Immature natural killer cell (primary cell): ENCODE measurements around the gene LAMTOR2. TPM values are rescaled to one million over a fixed set of nuclear protein-coding genes. Genes with fewer than 3 reads are reported as not detected.
"Not testable (repeated sequence)": the region's sequence is repeated elsewhere in the genome, so short reads cannot be mapped to it uniquely, and the experiment has no call there.

Source experiments
- DNase-seq, 3 donors: peaks; one replicate each; pipeline ENCODE4 v3.0.0; 2022; ENCODE audit warnings: mixed read lengths in 1 of 3
- H3K27ac Mint-ChIP-seq, 6 donors: one replicate each; pipeline ENCODE4 v1.8.0; 2020; ENCODE audit warnings: mixed read lengths in 6 of 6, mild to moderate bottlenecking in 5 of 6, inconsistent platforms in 4 of 6, moderate library complexity in 3 of 6
- H3K27me3 Mint-ChIP-seq, 3 donors: one replicate each; pipeline ENCODE4 v1.8.0; 2020 to 2021; ENCODE audit warnings: low read depth in 3 of 3, mild to moderate bottlenecking in 3 of 3, mixed read lengths in 3 of 3, moderate library complexity in 3 of 3, inconsistent platforms in 1 of 3
- H3K36me3 Mint-ChIP-seq, 3 donors: one replicate each; pipeline ENCODE4 v1.8.0; 2020; ENCODE audit warnings: mixed read lengths in 3 of 3, inconsistent platforms in 2 of 3, mild to moderate bottlenecking in 2 of 3
- H3K4me1 Mint-ChIP-seq, 2 donors: one replicate each; pipeline ENCODE4 v1.8.0; 2020; ENCODE audit warnings: inconsistent platforms in 2 of 2, mild to moderate bottlenecking in 2 of 2, mixed read lengths in 2 of 2, moderate library complexity in 1 of 2
- H3K4me3 Mint-ChIP-seq, 5 donors: one replicate each; pipeline ENCODE4 v1.8.0; 2020; ENCODE audit warnings: mild to moderate bottlenecking in 5 of 5, mixed read lengths in 5 of 5, inconsistent platforms in 3 of 5, moderate library complexity in 3 of 5
- H3K9me3 Mint-ChIP-seq, 6 donors: one replicate each; pipeline ENCODE4 v1.8.0; 2020; ENCODE audit warnings: mild to moderate bottlenecking in 6 of 6, mixed read lengths in 6 of 6, inconsistent platforms in 4 of 6, moderate library complexity in 3 of 6
- polyA plus RNA-seq, 3 donors: library from polyadenylated mRNA; unstranded; fragments of 300-500 nt; fragmentation: Illumina TruSeq; gene quantifications; one replicate each; pipeline ENCODE4 v1.2.3, GENCODE V29; 2021

Gene LAMTOR2
- polyA plus RNA-seq, 3 donors from 2014 or later, result 144 to 204 (median 160) TPM

DNA sequence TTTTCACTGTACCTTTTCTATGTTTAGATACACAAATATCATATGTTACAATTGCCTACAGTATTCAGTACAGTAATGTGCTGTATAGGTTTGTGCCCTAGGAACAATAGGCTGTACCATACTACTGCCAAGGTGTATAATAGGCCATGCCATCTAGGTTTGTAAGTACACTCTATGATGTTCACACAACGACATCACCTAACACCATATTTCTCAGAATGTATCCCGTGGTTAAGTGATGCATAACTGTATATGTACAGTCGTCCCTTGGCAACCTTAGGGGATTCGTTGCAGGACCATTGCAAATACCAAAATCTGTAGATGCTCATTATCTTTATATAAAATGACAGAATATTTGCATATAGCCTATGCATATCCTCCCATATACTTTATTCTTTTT lies 28.0 kb upstream of the LAMTOR2 start:
- Mint-ChIP-seq H3K4me1 (peaks cover 0 to 1% of the 10 kb centered on the region in 2 donors), H3K27ac (no peak overlapping the region), H3K27me3 (peaks cover 3 to 6% (median 3%) of the 10 kb centered on the region in 3 donors), H3K4me3 (no peak overlapping the region), H3K9me3 (no peaks in the 10 kb centered on the region), H3K36me3 (no peaks in the 10 kb centered on the region)
- DNase-seq, result no peak

DNA sequence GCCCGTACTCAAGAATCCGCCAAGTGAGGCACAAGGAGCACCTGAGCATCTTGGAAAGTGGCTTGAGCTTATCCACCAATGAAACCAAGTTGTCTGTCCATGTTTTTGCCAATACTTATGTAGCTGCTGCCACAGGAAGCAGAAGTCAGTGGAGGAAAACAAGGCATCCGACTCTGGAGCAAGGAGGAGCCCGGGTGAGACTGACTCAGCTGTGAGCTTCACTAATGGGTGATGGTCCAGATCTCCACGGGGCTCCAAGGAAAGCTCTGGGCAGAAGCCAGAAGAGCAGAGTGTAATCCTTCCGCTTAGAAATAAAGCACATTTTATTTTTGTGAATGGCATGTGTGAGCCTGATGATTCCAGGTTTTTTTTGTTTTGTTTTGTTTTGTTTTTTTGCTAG lies 21.6 kb upstream of the LAMTOR2 start:
- H3K4me1 Mint-ChIP-seq, result no peaks in the 10 kb centered on the region
- no peak overlapping the region for H3K27ac Mint-ChIP-seq
- H3K4me3 Mint-ChIP-seq, result no peak overlapping the region
- DNase-seq, result no peak
- H3K27me3 Mint-ChIP-seq, result peaks cover 0 to 6% (median 0%) of the 10 kb centered on the region in 3 donors
- H3K9me3 Mint-ChIP-seq, result no peaks in the 10 kb centered on the region
- H3K36me3 Mint-ChIP-seq, result peaks cover 0 to 15% (median 11%) of the 10 kb centered on the region in 3 donors

DNA sequence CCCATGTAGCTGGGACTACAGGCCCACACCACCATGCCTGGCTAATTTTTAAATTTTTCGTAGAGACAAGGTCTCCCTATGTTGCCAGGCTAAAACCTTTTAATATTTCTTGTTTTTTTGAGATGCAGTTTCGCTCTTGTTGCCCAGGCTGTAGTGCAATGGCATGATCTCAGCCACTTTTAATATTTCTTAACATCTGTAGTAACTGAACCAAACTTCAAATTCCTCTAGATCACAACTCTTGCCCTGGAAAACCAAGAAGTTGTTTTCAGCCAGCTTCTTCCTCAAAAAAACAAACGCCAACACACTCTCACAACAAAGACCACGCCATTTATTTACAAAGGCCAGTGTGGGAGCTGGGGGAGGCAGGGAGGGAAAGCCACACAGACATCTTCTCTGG lies 19.6 kb upstream of the LAMTOR2 start:
- not testable (repeated sequence) for DNase-seq, H3K27me3 Mint-ChIP-seq, H3K4me1 Mint-ChIP-seq, H3K9me3 Mint-ChIP-seq, H3K27ac Mint-ChIP-seq, H3K4me3 Mint-ChIP-seq
- peaks cover 3 to 15% (median 11%) of the 10 kb centered on the region in 3 donors for H3K36me3 Mint-ChIP-seq

DNA sequence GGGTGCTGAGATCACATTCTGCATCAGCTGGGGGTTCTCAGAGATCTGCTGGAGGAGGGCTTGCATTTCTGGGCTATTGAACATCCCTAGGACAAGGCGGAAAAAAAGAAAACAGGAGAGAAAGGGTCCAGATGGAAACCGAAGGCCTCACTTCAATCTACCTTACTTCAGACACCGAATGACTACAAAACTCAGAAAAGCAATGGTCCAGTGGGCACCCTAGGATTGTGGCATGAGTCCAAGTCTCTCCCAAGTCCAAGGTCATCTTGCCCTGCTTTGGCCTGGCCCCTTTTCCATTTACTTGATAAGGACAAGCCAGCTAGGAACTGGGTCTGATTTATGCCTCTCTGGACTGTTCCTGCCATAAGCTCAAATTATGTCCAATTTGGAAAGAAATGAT lies 11.8 kb upstream of the LAMTOR2 start:
- no peak overlapping the region for H3K27ac Mint-ChIP-seq
- H3K27me3 Mint-ChIP-seq, result no peaks in the 10 kb centered on the region
- no peaks in the 10 kb centered on the region for H3K9me3 Mint-ChIP-seq
- no peak overlapping the region for H3K4me3 Mint-ChIP-seq
- peaks cover 6 to 7% of the 10 kb centered on the region in 2 donors for H3K4me1 Mint-ChIP-seq
- peaks cover 15 to 21% (median 20%) of the 10 kb centered on the region in 3 donors for H3K36me3 Mint-ChIP-seq
- DNase-seq, result no peak

DNA sequence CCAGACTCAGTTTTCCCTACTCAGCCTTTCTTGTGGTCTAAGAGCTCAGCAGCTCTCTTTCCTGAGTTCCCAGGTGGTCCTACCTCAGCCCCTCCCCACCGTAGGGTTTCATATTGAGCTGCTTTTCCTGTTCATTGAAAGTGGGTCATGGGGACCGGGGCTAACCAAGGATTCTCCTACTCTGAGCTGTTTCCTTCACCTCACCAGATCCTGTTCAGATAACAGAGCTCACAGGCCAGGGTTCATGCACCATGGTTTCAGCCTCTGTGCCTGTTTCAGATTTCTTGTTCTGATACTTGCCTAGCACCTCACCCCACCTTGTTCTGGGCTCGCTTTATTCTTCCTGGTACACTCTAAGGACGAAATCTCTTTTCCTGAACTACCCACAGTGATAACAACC lies 9.5 kb upstream of the LAMTOR2 start:
- Mint-ChIP-seq H3K36me3 (peaks cover 22 to 27% (median 27%) of the 10 kb centered on the region in 3 donors), H3K4me3 (no peak overlapping the region), H3K4me1 (peaks cover 6 to 7% of the 10 kb centered on the region in 2 donors), H3K27me3 (no peaks in the 10 kb centered on the region), H3K27ac (peak overlapping the region in 5 of 6 donors; percentile 19 to 61 (median 31)), H3K9me3 (no peaks in the 10 kb centered on the region)
- DNase-seq, result no peak

DNA sequence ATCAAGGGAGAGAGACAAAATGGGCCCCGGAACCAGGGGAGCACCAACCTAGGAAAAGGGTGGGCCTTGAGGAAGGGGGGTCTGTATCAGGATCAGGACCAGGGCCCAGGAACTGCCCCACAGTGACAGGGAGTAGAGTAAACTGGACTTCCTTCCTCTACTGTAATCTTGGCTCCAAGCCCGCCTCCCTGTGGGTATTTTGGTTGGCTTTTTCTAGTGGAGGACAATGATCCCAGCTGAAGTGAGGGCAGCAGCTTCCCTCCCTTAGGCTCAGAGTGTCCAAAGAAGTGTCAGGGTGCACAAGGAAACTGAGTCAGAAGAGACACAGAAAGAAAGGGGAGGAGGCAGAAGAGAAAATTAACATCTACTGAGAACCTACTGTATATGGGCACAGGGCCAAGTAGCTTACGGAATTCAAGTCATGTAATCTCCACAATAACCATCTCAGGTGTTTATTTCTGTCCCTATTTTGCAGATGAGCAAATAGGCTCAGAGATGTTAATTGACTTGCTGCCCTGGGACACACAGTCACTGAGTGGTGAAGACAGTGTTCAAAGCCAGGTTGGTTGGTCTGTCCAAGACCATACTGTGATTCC lies 5.8 kb upstream of the LAMTOR2 start:
- peaks cover 14 to 24% of the 10 kb centered on the region in 2 donors for H3K4me1 Mint-ChIP-seq
- no peak for DNase-seq
- H3K4me3 Mint-ChIP-seq, result no peak overlapping the region
- no peaks in the 10 kb centered on the region for H3K9me3 Mint-ChIP-seq
- H3K27ac Mint-ChIP-seq, result no peak overlapping the region
- H3K36me3 Mint-ChIP-seq, result peaks cover 10 to 16% (median 12%) of the 10 kb centered on the region in 3 donors
- peaks cover 0 to 3% (median 0%) of the 10 kb centered on the region in 3 donors for H3K27me3 Mint-ChIP-seq

DNA sequence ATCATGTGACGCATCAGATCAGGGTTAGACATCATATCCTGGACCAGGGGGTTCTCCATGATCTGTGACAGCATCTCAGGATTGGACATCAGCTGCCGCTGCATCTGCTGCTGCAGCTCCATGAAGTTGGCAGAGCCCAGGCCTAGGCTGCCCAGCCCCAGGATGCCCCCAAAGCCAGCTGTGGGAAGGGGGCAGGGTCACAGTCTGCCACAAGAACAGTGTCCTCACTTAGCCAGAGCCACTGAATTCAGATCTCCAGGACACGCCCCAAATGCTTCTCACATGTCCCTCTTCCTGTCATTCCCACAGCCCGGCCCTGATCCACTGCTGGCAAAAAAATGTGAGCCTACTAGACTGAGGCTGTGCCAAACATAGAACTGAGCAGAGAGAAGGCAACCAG lies 4.2 kb upstream of the LAMTOR2 start:
- peaks cover 7 to 11% (median 9%) of the 10 kb centered on the region in 3 donors for H3K36me3 Mint-ChIP-seq
- peaks cover 2 to 9% (median 3%) of the 10 kb centered on the region in 3 donors for H3K27me3 Mint-ChIP-seq
- no peak overlapping the region for H3K4me3 Mint-ChIP-seq
- H3K9me3 Mint-ChIP-seq, result no peaks in the 10 kb centered on the region
- no peak for DNase-seq
- H3K4me1 Mint-ChIP-seq, result peaks cover 18 to 30% of the 10 kb centered on the region in 2 donors
- no peak overlapping the region for H3K27ac Mint-ChIP-seq

DNA sequence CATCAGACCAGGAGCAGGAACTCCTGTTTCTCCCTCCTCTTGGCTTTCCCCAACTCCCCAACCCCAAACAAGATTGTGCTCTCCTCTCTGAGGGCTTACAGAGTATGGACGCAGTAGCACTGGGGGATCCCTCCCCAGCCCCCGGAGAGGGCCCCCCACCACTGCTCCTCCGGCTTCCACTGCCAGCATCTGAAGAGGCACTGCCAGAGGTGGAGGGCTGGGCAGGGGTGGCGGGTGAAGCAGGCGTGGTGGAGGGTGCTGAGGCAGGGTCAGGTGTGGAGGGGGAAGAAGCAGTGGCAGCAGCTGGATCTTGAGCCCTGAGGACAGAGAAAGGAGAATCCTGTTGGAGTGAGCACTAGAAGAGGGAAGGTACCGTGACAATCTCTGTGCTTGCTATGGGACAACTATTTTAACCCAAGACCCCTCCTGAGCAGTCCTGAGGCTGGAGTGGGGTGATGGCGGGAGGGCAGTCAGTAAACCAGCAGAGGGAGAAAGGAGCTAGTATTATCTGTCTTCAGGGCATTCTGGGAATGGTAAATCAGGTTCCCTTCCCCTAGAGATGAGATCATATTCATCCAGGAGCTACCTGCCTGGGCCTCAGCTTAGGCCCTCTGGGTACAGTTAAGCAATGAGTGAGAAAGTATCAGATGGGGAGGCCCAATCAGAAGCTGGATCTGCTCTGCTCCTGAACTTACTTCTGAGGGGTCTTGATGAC lies 3.4 kb upstream of the LAMTOR2 start:
- H3K4me1 Mint-ChIP-seq, result peaks cover 21 to 36% of the 10 kb centered on the region in 2 donors
- no peak for DNase-seq
- peaks cover 7 to 11% (median 8%) of the 10 kb centered on the region in 3 donors for H3K36me3 Mint-ChIP-seq
- H3K4me3 Mint-ChIP-seq, result peak overlapping the region in 1 of 5 donors; percentile 9
- no peaks in the 10 kb centered on the region for H3K9me3 Mint-ChIP-seq
- H3K27ac Mint-ChIP-seq, result peak overlapping the region in 2 of 6 donors; percentile 16 to 21
- H3K27me3 Mint-ChIP-seq, result peaks cover 2 to 9% (median 3%) of the 10 kb centered on the region in 3 donors

DNA sequence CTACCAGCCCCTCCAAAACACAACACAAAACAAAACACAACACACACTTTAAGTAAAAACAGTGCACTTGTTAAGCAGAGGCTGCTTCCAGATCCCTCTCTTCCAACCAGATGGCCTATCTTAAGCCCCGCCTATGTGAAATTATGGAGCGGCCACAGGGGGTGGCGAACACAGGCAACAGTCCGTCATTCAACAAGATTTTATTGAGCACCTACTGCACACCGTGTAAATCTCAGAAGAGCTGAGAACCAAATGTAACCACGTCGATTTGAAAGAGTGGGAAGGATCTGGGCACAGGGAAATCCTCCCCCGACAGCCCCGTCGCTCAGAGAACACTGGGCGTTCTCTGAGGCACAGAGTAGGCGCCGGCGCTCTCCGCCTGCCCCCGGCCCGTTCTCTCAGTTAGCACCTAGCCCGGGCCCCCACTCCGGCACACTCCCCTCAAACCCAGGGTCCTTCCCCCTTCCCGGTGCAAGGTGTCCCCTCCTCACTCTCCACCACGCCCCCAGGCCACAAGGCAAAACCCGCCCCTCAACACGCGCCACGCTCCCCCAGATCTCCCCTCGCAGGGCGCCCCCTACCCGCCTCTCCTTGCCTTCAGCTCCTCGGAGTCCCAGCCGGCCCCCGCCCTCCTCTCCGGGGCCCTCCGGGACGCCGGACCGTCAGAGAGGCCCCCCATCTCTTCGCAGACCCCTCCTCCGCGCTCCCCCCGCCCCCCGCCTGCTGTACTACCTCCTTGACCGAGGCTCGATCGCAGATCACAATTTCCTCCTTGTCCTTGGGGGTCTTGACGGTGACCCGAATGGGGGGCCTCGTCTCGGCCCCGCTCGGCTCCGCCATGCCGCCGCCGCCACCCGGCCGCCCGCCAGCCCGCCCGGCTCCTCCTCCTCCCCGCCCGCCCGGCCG lies 1.5 kb upstream of the LAMTOR2 start:
- Mint-ChIP-seq H3K4me1 (peaks cover 21 to 40% of the 10 kb centered on the region in 2 donors), H3K27ac (peak overlapping the region; percentile 61 to 94 (median 90)), H3K9me3 (no peaks in the 10 kb centered on the region), H3K4me3 (peak overlapping the region; percentile 90 to 97 (median 96)), H3K36me3 (peaks cover 7 to 11% (median 10%) of the 10 kb centered on the region in 3 donors), H3K27me3 (peaks cover 2 to 9% (median 3%) of the 10 kb centered on the region in 3 donors)
- DNase-seq, result peak; percentile 48 to 52 (median 49)

DNA sequence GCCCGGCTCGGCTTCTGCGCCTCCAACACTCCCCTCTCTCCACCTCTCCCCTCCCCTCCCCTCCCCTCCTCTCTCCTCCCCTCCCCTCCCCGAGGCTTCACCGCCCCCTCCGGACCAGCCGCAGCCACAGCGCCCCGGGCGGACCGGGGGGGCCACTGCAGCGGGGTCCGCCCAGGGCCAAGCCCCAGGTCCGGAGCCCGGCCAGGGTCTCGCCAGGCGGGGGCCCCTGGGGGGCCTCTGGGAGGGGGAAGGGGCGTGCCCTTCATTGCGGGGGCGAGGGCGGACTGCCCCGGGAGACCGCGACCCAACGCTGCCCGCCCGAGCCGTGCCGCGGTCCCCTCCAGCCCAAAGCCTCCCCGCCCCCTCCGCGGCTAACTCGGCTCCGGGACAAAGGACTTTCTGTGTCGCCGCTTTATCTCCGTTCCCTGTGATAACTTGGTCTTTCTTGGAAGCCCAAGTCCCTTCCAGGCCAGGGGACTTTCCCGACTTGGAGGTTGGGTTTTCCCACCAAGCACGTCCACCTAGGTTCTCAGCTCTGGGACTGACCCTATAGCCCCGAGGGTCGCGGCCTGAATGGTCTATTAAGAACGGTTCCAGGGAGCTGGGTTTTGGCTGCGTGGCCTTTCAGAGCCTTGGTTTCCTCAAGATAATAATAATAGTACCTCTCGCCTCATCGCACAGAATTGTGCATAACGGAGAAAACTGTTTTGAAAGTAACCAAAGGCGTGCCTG lies 648 bp upstream of the LAMTOR2 start, which contains the start of gene UBQLN4:
UBQLN4 (minus strand) TSS at position 31 of the 732 bp plus-strand sequence. CDS start 97 bp downstream, outside the sequence.
- peak; percentile 83 to 87 (median 85) for DNase-seq
- peaks cover 7 to 13% (median 11%) of the 10 kb centered on the region in 3 donors for H3K36me3 Mint-ChIP-seq
- H3K27me3 Mint-ChIP-seq, result peaks cover 2 to 9% (median 3%) of the 10 kb centered on the region in 3 donors
- peaks cover 21 to 40% of the 10 kb centered on the region in 2 donors for H3K4me1 Mint-ChIP-seq
- no peaks in the 10 kb centered on the region for H3K9me3 Mint-ChIP-seq
- peak within 1 kb of the TSS; percentile 90 to 97 (median 92) for H3K27ac Mint-ChIP-seq
- peak within 1 kb of the TSS; percentile 94 to 99 (median 97) for H3K4me3 Mint-ChIP-seq

DNA sequence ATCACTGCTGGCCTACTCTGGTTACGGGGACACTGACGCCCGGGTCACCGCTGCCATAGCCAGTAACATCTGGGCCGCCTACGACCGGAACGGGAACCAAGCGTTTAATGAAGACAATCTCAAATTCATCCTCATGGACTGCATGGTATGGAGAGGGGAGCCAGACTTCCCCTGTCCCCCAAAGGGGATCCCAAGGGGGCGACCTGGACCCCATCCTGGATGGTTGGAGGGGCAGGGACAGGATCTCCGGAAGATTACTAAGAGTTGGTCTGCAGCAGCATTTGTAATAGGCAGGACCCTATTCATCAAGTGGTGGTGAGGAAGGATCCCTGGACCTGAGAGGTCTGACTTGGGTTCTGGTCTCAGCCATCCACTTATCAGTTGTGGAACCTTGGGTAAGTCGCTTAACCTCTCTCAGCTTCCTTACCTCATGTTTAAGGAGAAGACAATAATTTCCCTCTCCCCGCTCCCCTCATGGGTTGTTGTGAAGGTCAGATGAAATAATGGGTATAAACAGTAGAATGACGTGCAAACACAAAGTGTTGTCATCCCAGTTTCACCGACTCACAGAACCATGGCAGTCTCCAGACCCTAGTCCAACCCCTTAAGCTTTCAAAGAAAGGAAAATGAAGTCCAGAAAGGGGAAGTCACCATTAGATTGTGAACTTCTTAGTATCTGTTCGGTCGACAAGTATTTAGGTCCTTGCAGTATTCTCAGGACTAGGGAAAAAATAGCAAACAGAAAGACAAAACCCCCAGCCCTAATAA lies 883 bp downstream of the LAMTOR2 start:
- peaks cover 0 to 6% (median 0%) of the 10 kb centered on the region in 3 donors for H3K36me3 Mint-ChIP-seq
- peaks cover 21 to 40% of the 10 kb centered on the region in 2 donors for H3K4me1 Mint-ChIP-seq
- no peak for DNase-seq

DNA sequence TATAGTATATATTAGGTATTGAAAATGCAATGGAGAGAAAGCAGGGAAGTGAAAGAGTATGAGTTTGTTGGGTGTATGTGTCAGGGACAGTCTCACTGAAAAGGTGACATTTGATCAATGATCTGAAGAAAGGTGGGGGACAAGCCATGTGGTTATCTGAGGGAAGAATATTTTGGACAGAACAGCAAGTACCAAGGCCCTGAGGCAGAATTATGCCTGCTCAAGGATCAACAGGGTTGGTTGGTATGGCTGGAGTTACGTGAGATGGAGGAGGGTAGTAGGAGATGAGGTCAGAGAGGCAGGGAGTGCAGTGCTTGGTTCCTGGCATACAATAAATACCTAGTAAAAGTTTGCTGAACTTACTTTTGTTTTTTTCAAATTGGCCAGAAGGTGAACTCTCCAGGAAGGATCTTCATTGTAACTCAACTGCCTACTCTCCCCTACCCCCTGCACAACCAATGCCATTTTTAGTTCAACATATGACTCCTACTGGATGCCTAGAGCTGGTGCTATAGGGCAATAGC lies 1.8 kb downstream of the LAMTOR2 start:
- Mint-ChIP-seq H3K27me3 (peaks cover 2 to 9% (median 3%) of the 10 kb centered on the region in 3 donors), H3K36me3 (peaks cover 0 to 6% (median 0%) of the 10 kb centered on the region in 3 donors), H3K4me3 (peak overlapping the region in 3 of 5 donors; percentile 15 to 45 (median 40)), H3K27ac (peak overlapping the region in 1 of 6 donors; percentile 64), H3K9me3 (no peaks in the 10 kb centered on the region), H3K4me1 (peaks cover 21 to 40% of the 10 kb centered on the region in 2 donors)
- no peak for DNase-seq

More for the DNA sequence above, 883 bp downstream of the LAMTOR2 start:
- H3K9me3 Mint-ChIP-seq, result no peaks in the 10 kb centered on the region
- peak overlapping the region; percentile 94 to 99 (median 94) for H3K4me3 Mint-ChIP-seq
- peak overlapping the region in 4 of 6 donors; percentile 20 to 92 (median 45) for H3K27ac Mint-ChIP-seq
- peaks cover 2 to 9% (median 3%) of the 10 kb centered on the region in 3 donors for H3K27me3 Mint-ChIP-seq
